ENCODE measurements around the gene STYXL1.

STYXL1 gene

DNA sequence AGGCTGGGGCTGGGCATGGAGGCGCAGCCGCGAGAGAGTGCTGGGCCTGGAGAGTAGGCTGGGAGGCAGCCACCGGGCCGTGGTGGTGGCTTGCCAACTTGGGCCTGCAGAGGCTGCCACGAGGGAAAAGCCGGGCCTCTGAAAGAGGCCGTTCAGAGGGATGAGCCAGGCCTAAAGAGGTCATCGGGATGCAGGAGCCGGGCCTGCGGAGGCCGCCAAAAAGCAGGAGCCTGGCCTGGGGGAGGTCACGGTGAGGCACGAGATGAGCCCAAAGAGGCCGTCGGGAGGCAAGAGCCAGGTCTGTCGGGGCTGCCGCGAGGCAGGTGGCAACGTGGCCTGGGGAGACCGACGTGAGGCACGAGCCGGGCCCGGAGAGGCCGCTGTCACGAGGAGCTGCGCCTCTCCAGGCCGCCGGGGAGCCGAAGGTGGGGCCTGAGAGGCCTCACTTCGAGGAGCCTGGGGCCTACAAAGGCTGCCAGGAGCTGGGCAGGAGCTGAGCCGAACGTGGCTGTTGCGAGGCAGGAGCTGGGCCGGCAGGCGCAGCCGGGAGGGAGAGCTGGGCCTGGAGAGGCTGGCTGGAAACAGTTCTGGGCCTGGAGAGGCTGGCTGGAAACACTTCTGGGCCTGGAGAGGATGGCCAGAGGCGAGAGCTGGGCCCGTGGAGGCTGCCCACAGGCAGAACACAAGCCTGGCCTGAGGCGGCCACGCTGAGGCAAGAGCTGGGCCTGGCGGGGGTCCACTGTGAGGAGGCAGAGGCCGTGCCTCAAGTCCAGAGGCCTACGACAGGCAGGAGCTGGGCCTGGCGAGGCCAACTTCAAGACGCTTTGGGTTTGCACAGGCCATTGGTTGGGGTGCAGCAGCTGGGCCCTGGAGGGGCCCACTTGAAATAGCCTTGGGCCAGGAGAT is 24.7 kb upstream of the STYXL1 start:
- DNase-seq (ENCODE audit: low read depth in 1 of 2, low spot score in 1 of 2) = no peak
- Histone ChIP-seq H3K4me3 (replicated peaks; ENCODE audit: insufficient read depth, low read length) (no peak overlapping the region), H3K27me3 (ENCODE audit: insufficient read depth, poor library complexity, severe bottlenecking) (no peaks in the 10 kb centered on the region), H3K27ac (replicated peaks) (no peak overlapping the region)
- TF ChIP-seq POLR2AphosphoS5 (IDR thresholded peaks at IDR 0.05; ENCODE audit: low read depth) = no peak
- TF ChIP-seq SPI1 (IDR thresholded peaks at IDR 0.05; ENCODE audit: borderline replicate concordance, low read depth) = no peak
- TF ChIP-seq, protein P1, sequence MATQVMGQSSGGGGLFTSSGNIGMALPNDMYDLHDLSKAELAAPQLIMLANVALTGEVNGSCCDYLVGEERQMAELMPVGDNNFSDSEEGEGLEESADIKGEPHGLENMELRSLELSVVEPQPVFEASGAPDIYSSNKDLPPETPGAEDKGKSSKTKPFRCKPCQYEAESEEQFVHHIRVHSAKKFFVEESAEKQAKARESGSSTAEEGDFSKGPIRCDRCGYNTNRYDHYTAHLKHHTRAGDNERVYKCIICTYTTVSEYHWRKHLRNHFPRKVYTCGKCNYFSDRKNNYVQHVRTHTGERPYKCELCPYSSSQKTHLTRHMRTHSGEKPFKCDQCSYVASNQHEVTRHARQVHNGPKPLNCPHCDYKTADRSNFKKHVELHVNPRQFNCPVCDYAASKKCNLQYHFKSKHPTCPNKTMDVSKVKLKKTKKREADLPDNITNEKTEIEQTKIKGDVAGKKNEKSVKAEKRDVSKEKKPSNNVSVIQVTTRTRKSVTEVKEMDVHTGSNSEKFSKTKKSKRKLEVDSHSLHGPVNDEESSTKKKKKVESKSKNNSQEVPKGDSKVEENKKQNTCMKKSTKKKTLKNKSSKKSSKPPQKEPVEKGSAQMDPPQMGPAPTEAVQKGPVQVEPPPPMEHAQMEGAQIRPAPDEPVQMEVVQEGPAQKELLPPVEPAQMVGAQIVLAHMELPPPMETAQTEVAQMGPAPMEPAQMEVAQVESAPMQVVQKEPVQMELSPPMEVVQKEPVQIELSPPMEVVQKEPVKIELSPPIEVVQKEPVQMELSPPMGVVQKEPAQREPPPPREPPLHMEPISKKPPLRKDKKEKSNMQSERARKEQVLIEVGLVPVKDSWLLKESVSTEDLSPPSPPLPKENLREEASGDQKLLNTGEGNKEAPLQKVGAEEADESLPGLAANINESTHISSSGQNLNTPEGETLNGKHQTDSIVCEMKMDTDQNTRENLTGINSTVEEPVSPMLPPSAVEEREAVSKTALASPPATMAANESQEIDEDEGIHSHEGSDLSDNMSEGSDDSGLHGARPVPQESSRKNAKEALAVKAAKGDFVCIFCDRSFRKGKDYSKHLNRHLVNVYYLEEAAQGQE (IDR thresholded peaks at IDR 0.05; ENCODE audit: insufficient replicate concordance, low read depth) = no peak

DNA sequence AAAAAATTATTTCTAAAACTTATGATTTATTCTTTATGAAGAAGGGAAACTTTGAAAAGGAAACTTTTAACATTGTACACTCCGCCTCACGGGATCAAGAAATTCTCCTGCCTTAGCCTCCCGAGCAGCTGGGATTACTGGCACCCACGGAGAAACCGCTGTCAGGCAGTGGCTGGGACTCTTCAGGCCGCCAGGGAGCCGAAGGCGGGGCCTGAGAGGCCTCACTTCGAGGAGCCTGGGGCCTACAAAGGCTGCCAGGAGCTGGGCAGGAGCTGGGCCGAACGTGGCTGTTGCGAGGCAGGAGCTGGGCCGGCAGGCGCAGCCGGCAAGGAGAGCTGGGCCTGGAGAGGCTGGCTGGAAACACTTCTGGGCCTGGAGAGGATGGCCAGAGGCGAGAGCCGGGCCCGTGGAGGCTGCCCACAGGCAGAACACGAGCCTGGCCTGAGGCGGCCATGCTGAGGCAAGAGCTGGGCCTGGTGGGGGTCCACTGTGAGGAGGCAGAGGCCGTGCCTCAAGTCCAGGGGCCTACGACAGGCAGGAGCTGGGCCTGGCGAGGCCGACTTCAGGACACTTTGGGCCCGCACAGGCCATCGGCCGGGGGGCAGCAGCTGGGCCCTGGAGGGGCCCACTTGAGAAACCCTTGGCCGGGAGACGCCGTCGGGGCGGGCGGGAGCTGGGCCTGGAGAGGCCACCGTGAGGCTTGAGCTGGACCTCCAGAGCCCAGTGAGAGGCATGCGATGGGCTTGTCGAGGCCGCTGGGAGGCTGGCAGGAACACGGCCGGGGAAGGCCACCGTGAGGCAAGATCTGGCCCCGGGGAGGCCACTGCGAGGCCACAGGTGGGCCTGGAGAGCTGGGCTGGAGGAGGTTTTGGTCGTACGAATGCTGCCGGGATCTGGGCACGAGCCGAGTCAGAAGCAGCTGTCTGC is 23.8 kb upstream of the STYXL1 start:
- no peak overlapping the region for H3K4me3 ChIP-seq (replicated peaks; ENCODE audit: insufficient read depth, low read length)
- no peak overlapping the region for H3K27ac ChIP-seq (replicated peaks)
- DNase-seq (ENCODE audit: low read depth in 1 of 2, low spot score in 1 of 2) = no peak
- TF ChIP-seq, protein P1 (IDR thresholded peaks at IDR 0.05; ENCODE audit: insufficient replicate concordance, low read depth) = no peak
- TF ChIP-seq GABPA (IDR thresholded peaks at IDR 0.05; ENCODE audit: low read depth) (no peak), POLR2AphosphoS5 (IDR thresholded peaks at IDR 0.05; ENCODE audit: low read depth) (no peak), SPI1 (IDR thresholded peaks at IDR 0.05; ENCODE audit: borderline replicate concordance, low read depth) (no peak)
- TF ChIP-seq, protein P2, sequence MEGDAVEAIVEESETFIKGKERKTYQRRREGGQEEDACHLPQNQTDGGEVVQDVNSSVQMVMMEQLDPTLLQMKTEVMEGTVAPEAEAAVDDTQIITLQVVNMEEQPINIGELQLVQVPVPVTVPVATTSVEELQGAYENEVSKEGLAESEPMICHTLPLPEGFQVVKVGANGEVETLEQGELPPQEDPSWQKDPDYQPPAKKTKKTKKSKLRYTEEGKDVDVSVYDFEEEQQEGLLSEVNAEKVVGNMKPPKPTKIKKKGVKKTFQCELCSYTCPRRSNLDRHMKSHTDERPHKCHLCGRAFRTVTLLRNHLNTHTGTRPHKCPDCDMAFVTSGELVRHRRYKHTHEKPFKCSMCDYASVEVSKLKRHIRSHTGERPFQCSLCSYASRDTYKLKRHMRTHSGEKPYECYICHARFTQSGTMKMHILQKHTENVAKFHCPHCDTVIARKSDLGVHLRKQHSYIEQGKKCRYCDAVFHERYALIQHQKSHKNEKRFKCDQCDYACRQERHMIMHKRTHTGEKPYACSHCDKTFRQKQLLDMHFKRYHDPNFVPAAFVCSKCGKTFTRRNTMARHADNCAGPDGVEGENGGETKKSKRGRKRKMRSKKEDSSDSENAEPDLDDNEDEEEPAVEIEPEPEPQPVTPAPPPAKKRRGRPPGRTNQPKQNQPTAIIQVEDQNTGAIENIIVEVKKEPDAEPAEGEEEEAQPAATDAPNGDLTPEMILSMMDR (IDR thresholded peaks at IDR 0.05; ENCODE audit: insufficient read depth, low read length) = no peak
- no peaks in the 10 kb centered on the region for H3K27me3 ChIP-seq (ENCODE audit: insufficient read depth, poor library complexity, severe bottlenecking)

DNA sequence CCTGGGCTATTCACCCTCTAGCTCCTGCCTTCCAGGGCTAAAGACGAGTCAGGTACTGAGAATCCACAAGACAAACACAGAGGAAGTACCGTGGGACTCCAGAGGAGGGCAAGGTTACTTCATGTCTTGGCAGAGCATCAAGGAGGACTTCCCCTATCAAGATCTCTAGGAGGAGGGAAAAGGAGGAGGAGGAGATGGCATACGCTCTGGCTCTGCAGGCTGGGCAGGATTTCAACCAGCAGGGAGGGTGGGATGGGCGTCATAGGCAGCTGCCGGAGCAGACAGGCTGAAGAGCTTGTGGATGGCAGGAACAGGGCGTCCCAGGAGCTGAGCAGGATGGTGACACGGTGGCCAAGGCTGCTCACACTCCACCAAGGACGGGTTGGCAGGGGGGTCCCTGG is 21.4 kb upstream of the STYXL1 start:
- Histone ChIP-seq H3K4me3 (replicated peaks; ENCODE audit: insufficient read depth, low read length) (no peak overlapping the region), H3K27me3 (ENCODE audit: insufficient read depth, poor library complexity, severe bottlenecking) (no peaks in the 10 kb centered on the region), H3K27ac (replicated peaks) (no peak overlapping the region)
- peak; percentile 73 to 86 for DNase-seq (ENCODE audit: low read depth in 1 of 2, low spot score in 1 of 2)
- TF ChIP-seq GABPA (IDR thresholded peaks at IDR 0.05; ENCODE audit: low read depth) (no peak), POLR2AphosphoS5 (IDR thresholded peaks at IDR 0.05; ENCODE audit: low read depth) (no peak), SPI1 (IDR thresholded peaks at IDR 0.05; ENCODE audit: borderline replicate concordance, low read depth) (peak; percentile 86)
- TF ChIP-seq, protein P1 (IDR thresholded peaks at IDR 0.05; ENCODE audit: insufficient replicate concordance, low read depth) = no peak
- TF ChIP-seq, protein P2 (IDR thresholded peaks at IDR 0.05; ENCODE audit: insufficient read depth, low read length) = peak; percentile 51
